Panc1 (cell line): Measurements from ENCODE around the gene CCR7. TPM values are rescaled to one million over a fixed set of nuclear protein-coding genes. Genes with fewer than 3 reads are reported as not detected.
"Not testable (repeated sequence)": the region's sequence is repeated elsewhere in the genome, so short reads cannot be mapped to it uniquely, and the experiment has no call there.

Source experiments
- ATAC-seq: fragments of 200-7000 bp; cut with Tn5 transposase; 2 replicates; pipeline ENCODE4 v1.9.1; 2020; ENCODE audit warnings: mild to moderate bottlenecking, moderate library complexity
- BruUV-seq: library from RNA; stranded (reverse); fragments of 400-500 nt; replicated peaks from 2 replicates; lab custom pipeline; 2021; lab: Mats Ljungman, UMichigan
- CTCF ChIA-PET: fragments of 300-600 bp; sonication (Branson Sonifier 250); formaldehyde crosslinking; loops from one replicate; lab custom pipeline; 2022; ENCODE audit warnings: antibody characterized with exemption; lab: Charles Lee
- POLR2A ChIA-PET: fragments of 300-600 bp; sonication (Branson Sonifier 250); formaldehyde crosslinking; loops from one replicate; lab custom pipeline; 2022; ENCODE audit warnings: antibody characterized with exemption; lab: Charles Lee
- DNase-seq: peaks from one replicate; pipeline ENCODE4 v3.0.0-alpha.2; 2010; ENCODE audit warnings: low read depth, low spot score
- H3K27ac ChIP-seq: 2 replicates; pipeline ENCODE4 v1.5.1; 2011; ENCODE audit warnings: mild to moderate bottlenecking, low read length, inconsistent platforms
- H3K27me3 ChIP-seq: fragments of 200-500 bp; sonication (Bioruptor generic); 2 replicates; pipeline ENCODE4 v1.6.0; 2014; ENCODE audit warnings: low read length, inconsistent platforms; ENCODE audit not compliant: control insufficient read depth, insufficient read depth
- H3K36me3 ChIP-seq: fragments of 200-500 bp; sonication (Bioruptor generic); 2 replicates; pipeline ENCODE4 v1.5.1; 2014; ENCODE audit warnings: inconsistent platforms, mild to moderate bottlenecking, low read length, moderate library complexity; ENCODE audit not compliant: control insufficient read depth, insufficient read depth
- H3K4me1 ChIP-seq: 2 replicates; pipeline ENCODE4 v1.5.1; 2011; ENCODE audit warnings: inconsistent platforms, mild to moderate bottlenecking, low read length, moderate library complexity; ENCODE audit not compliant: control insufficient read depth, insufficient read depth
- H3K4me3 ChIP-seq, 2 experiments: 2 replicates each; pipeline ENCODE4 v1.5.1; 2011 to 2012; ENCODE audit warnings: low read depth in 2 of 2, low read length in 2 of 2, mild to moderate bottlenecking in 2 of 2, inconsistent platforms in 1 of 2, moderate library complexity in 1 of 2
- H3K9me3 ChIP-seq: fragments of 200-500 bp; sonication (Bioruptor generic); 2 replicates; pipeline ENCODE4 v1.5.1; 2014; ENCODE audit warnings: low read depth, mild to moderate bottlenecking, inconsistent platforms, low read length, moderate library complexity; ENCODE audit not compliant: control insufficient read depth, insufficient read depth
- POLR2AphosphoS5 ChIP-seq: IDR thresholded peaks from 2 replicates; pipeline ENCODE4 v1.6.1; 2012; ENCODE audit warnings: mild to moderate bottlenecking, low read depth, low read length, moderate library complexity
- SIN3A ChIP-seq: IDR thresholded peaks from 2 replicates; pipeline ENCODE4 v1.6.1; 2012; ENCODE audit warnings: low read depth, mild to moderate bottlenecking, low read length, moderate library complexity, borderline replicate concordance; ENCODE audit not compliant: insufficient read depth
- TCF7L2 ChIP-seq: IDR thresholded peaks from 2 replicates; pipeline ENCODE4 v1.6.1; 2011; ENCODE audit warnings: mild to moderate bottlenecking, low read depth, low read length, inconsistent platforms
- in situ Hi-C: cut with HindIII; loops from 2 replicates; pipeline ENCODE4 v1.10.0; 2016; ENCODE audit warnings: low sequenced_read_pairs, low pct_unique_long_range_greater_than_20kb
- intact Hi-C: fragments of 100-400 bp; cut with micrococcal nuclease; formaldehyde crosslinking; loops from one replicate; pipeline ENCODE4 v1.10.0; 2022; ENCODE audit not compliant: unreplicated experiment
- total RNA-seq: library from RNA; stranded (reverse); gene quantifications from one replicate; pipeline ENCODE4 v1.2.1, GENCODE V29; 2021; ENCODE audit not compliant: unreplicated experiment
- TF ChIP-seq, protein P1 (sequence below): fragments of 450-650 bp; IDR thresholded peaks from 2 replicates; pipeline ENCODE4 v1.5.1; 2017; ENCODE audit warnings: mild to moderate bottlenecking
- TF ChIP-seq, protein P2 (sequence below), 2 experiments: IDR thresholded peaks; 2 replicates each; pipeline ENCODE4 v1.6.1; 2011 to 2012; ENCODE audit warnings: low read depth in 2 of 2, control low read depth in 1 of 2, low read length in 1 of 2, mild to moderate bottlenecking in 1 of 2, moderate library complexity in 1 of 2; ENCODE audit not compliant: insufficient read depth in 1 of 2

Gene CCR7
- total RNA-seq, 1 experiment from 2014 or later, result 0.44 TPM

DNA sequence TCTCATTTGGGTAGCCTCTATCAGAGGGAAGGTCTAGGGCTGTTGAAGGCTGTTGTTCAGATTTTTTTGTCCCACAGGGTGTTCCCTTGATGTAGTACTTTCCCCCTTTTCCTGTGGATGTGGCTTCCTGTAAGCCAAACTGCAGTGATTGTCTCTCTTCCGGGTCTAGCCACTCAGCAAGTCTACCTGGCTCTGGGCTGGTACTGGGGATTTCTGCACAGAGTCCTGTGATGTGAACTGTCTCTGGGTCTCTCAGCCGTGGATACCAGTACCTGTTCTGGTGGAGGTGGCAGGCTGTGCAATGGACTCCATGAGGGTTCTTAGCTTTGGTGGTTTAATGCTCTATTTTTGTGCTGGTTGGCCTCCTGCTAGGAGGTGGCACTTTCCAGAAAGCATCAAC lies 23.3 kb upstream of the CCR7 start:
- POLR2A ChIA-PET, result no interaction called here

DNA sequence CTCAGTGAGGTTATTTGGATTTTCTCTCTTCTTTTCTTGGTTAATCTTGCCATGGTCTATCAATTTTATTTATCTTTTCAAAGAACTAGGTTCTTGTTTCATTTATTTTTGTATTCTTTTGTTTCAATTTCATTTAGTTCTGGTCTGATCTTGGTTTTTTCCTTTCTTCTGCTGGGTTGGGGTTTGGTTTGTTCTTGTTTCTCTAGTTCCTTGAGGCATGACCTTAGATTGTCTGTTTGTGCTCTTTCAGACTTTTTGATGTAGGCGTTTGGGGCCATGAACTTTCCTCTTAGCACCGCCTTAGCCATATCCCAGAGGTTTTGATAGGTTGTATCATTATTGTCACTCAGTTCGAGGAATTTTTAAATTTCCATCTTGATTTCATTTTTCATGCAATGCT lies 21.0 kb upstream of the CCR7 start:
- in situ Hi-C loops, H3K4me1 ChIP-seq, intact Hi-C loops, CTCF ChIA-PET, H3K9me3 ChIP-seq, POLR2A ChIA-PET, BruUV-seq, H3K4me3 ChIP-seq, H3K27me3 ChIP-seq, H3K36me3 ChIP-seq, DNase-seq, ATAC-seq, H3K27ac ChIP-seq: not testable (repeated sequence)

More for the DNA sequence above, 23.3 kb upstream of the CCR7 start:
- Histone ChIP-seq H3K36me3 (no peaks in the 10 kb centered on the region), H3K27ac (no peak overlapping the region), H3K9me3 (no peaks in the 10 kb centered on the region), H3K27me3 (no peaks in the 10 kb centered on the region), H3K4me3 (no peak overlapping the region), H3K4me1 (no peaks in the 10 kb centered on the region)
- no peak for DNase-seq
- CTCF ChIA-PET, result interaction anchor here (0.6 kb wide), 1 partner anchor 8 kb away, joined by 8 read pairs; no protein-coding TSS in a partner anchor
- intact Hi-C loops, result no loop called here
- no TSS peak for BruUV-seq
- ATAC-seq, result no peak
- in situ Hi-C loops, result no loop called here
- TF ChIP-seq, protein P1, sequence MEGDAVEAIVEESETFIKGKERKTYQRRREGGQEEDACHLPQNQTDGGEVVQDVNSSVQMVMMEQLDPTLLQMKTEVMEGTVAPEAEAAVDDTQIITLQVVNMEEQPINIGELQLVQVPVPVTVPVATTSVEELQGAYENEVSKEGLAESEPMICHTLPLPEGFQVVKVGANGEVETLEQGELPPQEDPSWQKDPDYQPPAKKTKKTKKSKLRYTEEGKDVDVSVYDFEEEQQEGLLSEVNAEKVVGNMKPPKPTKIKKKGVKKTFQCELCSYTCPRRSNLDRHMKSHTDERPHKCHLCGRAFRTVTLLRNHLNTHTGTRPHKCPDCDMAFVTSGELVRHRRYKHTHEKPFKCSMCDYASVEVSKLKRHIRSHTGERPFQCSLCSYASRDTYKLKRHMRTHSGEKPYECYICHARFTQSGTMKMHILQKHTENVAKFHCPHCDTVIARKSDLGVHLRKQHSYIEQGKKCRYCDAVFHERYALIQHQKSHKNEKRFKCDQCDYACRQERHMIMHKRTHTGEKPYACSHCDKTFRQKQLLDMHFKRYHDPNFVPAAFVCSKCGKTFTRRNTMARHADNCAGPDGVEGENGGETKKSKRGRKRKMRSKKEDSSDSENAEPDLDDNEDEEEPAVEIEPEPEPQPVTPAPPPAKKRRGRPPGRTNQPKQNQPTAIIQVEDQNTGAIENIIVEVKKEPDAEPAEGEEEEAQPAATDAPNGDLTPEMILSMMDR, result no peak
- TF ChIP-seq SIN3A, result no peak
- no peak for TF ChIP-seq POLR2AphosphoS5
- TF ChIP-seq, protein P2, sequence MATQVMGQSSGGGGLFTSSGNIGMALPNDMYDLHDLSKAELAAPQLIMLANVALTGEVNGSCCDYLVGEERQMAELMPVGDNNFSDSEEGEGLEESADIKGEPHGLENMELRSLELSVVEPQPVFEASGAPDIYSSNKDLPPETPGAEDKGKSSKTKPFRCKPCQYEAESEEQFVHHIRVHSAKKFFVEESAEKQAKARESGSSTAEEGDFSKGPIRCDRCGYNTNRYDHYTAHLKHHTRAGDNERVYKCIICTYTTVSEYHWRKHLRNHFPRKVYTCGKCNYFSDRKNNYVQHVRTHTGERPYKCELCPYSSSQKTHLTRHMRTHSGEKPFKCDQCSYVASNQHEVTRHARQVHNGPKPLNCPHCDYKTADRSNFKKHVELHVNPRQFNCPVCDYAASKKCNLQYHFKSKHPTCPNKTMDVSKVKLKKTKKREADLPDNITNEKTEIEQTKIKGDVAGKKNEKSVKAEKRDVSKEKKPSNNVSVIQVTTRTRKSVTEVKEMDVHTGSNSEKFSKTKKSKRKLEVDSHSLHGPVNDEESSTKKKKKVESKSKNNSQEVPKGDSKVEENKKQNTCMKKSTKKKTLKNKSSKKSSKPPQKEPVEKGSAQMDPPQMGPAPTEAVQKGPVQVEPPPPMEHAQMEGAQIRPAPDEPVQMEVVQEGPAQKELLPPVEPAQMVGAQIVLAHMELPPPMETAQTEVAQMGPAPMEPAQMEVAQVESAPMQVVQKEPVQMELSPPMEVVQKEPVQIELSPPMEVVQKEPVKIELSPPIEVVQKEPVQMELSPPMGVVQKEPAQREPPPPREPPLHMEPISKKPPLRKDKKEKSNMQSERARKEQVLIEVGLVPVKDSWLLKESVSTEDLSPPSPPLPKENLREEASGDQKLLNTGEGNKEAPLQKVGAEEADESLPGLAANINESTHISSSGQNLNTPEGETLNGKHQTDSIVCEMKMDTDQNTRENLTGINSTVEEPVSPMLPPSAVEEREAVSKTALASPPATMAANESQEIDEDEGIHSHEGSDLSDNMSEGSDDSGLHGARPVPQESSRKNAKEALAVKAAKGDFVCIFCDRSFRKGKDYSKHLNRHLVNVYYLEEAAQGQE (IDR thresholded peaks at IDR 0.05; ENCODE audit: insufficient read depth in 1 of 2, low read depth in 2 of 2, low read length in 1 of 2), result no peak
- TF ChIP-seq TCF7L2, result no peak

DNA sequence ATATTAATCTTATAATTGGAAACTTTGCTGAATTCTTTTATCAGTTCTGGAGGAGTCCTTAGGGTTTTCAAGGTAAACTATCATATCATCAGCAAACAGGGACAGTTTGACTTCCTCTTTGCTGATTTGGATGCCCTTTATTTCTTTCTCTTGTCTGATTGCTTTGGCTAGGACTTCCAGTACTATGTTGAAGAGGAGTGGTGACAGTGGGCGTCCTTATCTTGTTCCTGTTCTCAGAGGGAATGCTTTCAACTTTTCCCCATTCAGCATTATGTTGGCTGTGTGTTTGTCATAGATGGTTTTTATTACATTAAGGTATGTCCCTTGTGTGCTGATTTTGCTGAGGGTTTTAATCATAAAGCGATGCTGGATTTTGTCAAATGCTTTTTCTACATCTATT lies 19.7 kb upstream of the CCR7 start:
- BruUV-seq, intact Hi-C loops, H3K4me1 ChIP-seq, H3K9me3 ChIP-seq, ATAC-seq, H3K36me3 ChIP-seq, H3K27me3 ChIP-seq, CTCF ChIA-PET, H3K27ac ChIP-seq, in situ Hi-C loops, H3K4me3 ChIP-seq, DNase-seq, POLR2A ChIA-PET: not testable (repeated sequence)
